Measurements from ENCODE around the gene EDC4.
"Not testable (repeated sequence)": the region's sequence is repeated elsewhere in the genome, so short reads cannot be mapped to it uniquely, and the experiment has no call there.

The EDC4 gene

DNA sequence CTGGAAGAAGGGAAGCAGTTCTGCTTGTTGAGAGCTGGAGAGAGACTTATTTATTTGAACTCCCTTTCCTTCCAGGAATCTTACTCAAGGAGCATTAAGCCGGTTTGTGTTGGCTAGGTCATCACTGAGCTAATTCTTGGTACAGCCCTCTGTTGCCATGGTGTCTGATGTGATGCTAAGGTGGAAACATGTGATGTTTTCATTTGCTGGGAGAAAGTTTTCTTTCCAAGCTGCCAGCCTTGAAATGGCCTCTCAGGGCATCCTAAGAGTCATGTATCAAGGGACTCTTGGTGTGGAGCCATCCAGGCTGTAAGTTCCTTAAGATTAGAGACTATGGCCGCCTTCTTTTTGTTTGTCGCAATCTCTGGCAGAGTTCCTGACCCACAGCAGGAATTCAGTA lies 24.4 kb downstream of the EDC4 start:
- Histone ChIP-seq H3K36me3 (ENCODE audit: control insufficient read depth, low read depth, low read length) (no peaks in the 10 kb centered on the region), H3K9ac (ENCODE audit: low read length) (no peak overlapping the region), H3K27me3 (ENCODE audit: control insufficient read depth, insufficient read depth, low read length) (no peaks in the 10 kb centered on the region), H3K9me3 (ENCODE audit: control insufficient read depth, low read depth, low read length) (no peaks in the 10 kb centered on the region), H3K27ac (ENCODE audit: low read length) (no peak overlapping the region), H3K4me1 (ENCODE audit: control insufficient read depth, low read depth, low read length) (peaks cover 9% of the 10 kb centered on the region), H3K4me3 (ENCODE audit: low read length) (no peak overlapping the region)

- Histone ChIP-seq H3K9me3 (ENCODE audit: control insufficient read depth, low read depth, low read length) (no peaks in the 10 kb centered on the region), H3K9ac (ENCODE audit: low read length) (no peak overlapping the region), H3K27me3 (ENCODE audit: control insufficient read depth, insufficient read depth, low read length) (no peaks in the 10 kb centered on the region), H3K4me1 (ENCODE audit: control insufficient read depth, low read depth, low read length) (no peaks in the 10 kb centered on the region), H3K27ac (ENCODE audit: low read length) (no peak overlapping the region), H3K4me3 (ENCODE audit: low read length) (no peak overlapping the region), H3K36me3 (ENCODE audit: control insufficient read depth, low read depth, low read length) (no peaks in the 10 kb centered on the region)
These were observed 28.9 kb downstream of the EDC4 start for GRCh38 chr16:67901734-67902133.

- Histone ChIP-seq H3K4me1 (ENCODE audit: control insufficient read depth, low read depth, low read length) (no peaks in the 10 kb centered on the region), H3K27me3 (ENCODE audit: control insufficient read depth, insufficient read depth, low read length) (no peaks in the 10 kb centered on the region), H3K27ac (ENCODE audit: low read length) (no peak overlapping the region), H3K36me3 (ENCODE audit: control insufficient read depth, low read depth, low read length) (no peaks in the 10 kb centered on the region), H3K9ac (ENCODE audit: low read length) (no peak overlapping the region), H3K4me3 (ENCODE audit: low read length) (no peak overlapping the region), H3K9me3 (ENCODE audit: control insufficient read depth, low read depth, low read length) (no peaks in the 10 kb centered on the region)
These were observed 30.0 kb downstream of the EDC4 start for GRCh38 chr16:67902831-67903230.

DNA sequence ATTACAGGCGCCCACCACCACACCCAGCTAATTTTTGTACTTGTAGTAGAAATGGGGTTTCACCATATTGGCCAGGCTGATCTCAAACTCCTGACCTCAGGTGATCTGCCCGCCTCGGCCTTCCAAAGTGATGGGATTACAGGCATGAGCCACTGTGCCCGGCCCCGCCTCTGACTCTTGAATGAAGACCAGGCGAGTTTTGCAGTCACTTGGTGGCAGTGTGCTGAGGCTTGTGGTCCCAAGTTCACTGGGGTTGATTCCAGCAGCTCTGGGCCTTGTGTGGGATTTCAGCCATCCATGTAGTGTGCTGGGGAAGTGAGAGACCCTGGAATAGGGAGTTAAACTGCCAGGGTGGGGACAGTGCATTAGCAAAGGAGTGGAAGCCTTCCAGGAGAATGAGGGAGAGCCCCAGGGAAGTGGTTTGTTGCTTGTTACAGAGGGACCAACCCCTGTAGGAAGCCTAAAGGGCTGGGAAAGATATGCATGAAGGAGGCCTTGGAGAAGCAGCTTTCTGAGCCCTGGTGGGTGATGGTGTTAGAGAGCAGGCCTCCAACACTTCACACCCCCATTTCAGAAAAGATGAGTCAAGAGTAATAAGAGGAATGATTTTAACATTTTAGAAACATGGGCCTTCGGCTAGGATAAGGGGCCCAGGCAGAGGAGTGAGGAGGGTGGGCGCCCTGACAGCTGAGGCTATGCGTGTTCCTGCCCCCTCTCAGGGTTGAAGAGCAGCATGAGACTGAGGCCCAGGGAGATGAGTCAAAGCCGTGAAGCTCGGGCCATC lies 34.7 kb downstream of the EDC4 start:
- Histone ChIP-seq H3K4me3 (ENCODE audit: low read length) (no peak overlapping the region), H3K27me3 (ENCODE audit: control insufficient read depth, insufficient read depth, low read length) (no peaks in the 10 kb centered on the region), H3K9me3 (ENCODE audit: control insufficient read depth, low read depth, low read length) (no peaks in the 10 kb centered on the region), H3K9ac (ENCODE audit: low read length) (no peak overlapping the region), H3K27ac (ENCODE audit: low read length) (no peak overlapping the region), H3K36me3 (ENCODE audit: control insufficient read depth, low read depth, low read length) (peaks cover 22% of the 10 kb centered on the region), H3K4me1 (ENCODE audit: control insufficient read depth, low read depth, low read length) (no peaks in the 10 kb centered on the region)

GRCh38 chr16:67909056-67909742 lies 36.3 kb downstream of the EDC4 start:
- H3K27ac ChIP-seq (ENCODE audit: low read length) = no peak overlapping the region
- H3K9ac ChIP-seq (ENCODE audit: low read length) = no peak overlapping the region
- H3K36me3 ChIP-seq (ENCODE audit: control insufficient read depth, low read depth, low read length) = peaks cover 22% of the 10 kb centered on the region

DNA sequence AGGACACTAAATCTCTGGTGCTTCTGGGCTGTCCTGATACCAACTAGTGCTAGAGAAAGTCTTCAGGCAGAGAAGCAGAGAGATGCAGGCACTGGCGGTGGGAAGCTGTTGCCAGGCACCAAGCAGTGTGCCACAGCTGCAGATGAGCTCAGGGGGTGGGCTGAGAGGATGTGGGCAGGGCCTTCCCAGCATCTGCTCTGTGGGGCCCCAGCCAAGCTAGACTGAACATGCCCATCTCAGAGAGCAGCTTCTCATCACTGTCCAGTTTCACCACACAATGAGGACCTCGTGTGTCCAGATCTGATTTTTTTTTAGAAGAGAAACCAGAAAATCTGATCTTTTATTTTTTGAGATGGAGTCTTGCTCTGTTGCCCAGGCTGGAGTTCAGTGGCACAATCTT lies 37.3 kb downstream of the EDC4 start:
- no peak overlapping the region for H3K4me3 ChIP-seq (ENCODE audit: low read length)
- no peaks in the 10 kb centered on the region for H3K9me3 ChIP-seq (ENCODE audit: control insufficient read depth, low read depth, low read length)
- no peak overlapping the region for H3K27ac ChIP-seq (ENCODE audit: low read length)
- H3K9ac ChIP-seq (ENCODE audit: low read length) = no peak overlapping the region
- H3K4me1 ChIP-seq (ENCODE audit: control insufficient read depth, low read depth, low read length) = peaks cover 5% of the 10 kb centered on the region
- no peaks in the 10 kb centered on the region for H3K27me3 ChIP-seq (ENCODE audit: control insufficient read depth, insufficient read depth, low read length)
- peaks cover 22% of the 10 kb centered on the region for H3K36me3 ChIP-seq (ENCODE audit: control insufficient read depth, low read depth, low read length)

More at GRCh38 chr16:67909056-67909742, 36.3 kb downstream of the EDC4 start:
- H3K9me3 ChIP-seq (ENCODE audit: control insufficient read depth, low read depth, low read length) = no peaks in the 10 kb centered on the region
- H3K4me1 ChIP-seq (ENCODE audit: control insufficient read depth, low read depth, low read length) = no peaks in the 10 kb centered on the region
- H3K27me3 ChIP-seq (ENCODE audit: control insufficient read depth, insufficient read depth, low read length) = no peaks in the 10 kb centered on the region
- H3K4me3 ChIP-seq (ENCODE audit: low read length) = no peak overlapping the region

DNA sequence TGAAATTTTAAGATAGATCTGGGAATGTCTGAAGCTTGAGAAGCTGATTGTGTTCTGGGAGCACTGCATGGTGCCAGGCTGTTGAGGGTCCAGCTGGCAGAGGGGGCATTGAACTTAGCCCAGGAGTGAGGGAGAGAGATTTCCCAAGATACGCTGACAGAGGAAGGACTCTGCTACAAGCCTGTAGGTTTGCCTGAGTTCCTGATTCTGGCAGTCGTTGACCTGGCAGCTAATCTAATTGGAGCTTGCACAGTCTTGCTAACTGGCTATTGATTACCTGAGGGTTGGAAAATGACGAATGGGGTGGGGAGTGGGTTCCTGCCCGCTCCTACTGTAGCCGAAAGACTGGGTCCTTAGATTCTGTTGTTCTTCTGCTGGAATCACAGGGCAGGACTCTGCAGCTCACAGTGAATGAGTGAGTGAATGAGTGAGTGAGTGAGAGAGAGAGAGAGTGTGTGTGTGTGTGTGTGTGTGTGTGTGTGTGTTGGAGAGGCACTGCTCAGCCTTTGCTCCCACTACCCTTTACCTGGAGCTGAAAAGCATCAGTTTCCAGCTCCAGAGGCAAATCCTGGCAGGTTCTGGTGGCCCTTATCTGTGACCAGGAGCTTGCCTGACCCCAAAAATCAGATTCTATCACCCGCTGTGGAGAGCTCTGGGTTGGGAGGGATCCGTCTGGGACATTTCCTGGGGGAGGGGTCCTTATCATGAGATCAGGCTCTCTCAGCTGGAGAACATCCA lies 42.1 kb downstream of the EDC4 start:
- H3K4me3 ChIP-seq (ENCODE audit: low read length) = no peak overlapping the region
- no peak overlapping the region for H3K9ac ChIP-seq (ENCODE audit: low read length)
- no peaks in the 10 kb centered on the region for H3K27me3 ChIP-seq (ENCODE audit: control insufficient read depth, insufficient read depth, low read length)
- H3K4me1 ChIP-seq (ENCODE audit: control insufficient read depth, low read depth, low read length) = peaks cover 5% of the 10 kb centered on the region
- H3K27ac ChIP-seq (ENCODE audit: low read length) = no peak overlapping the region
- no peaks in the 10 kb centered on the region for H3K9me3 ChIP-seq (ENCODE audit: control insufficient read depth, low read depth, low read length)
- H3K36me3 ChIP-seq (ENCODE audit: control insufficient read depth, low read depth, low read length) = peaks cover 11% of the 10 kb centered on the region

DNA sequence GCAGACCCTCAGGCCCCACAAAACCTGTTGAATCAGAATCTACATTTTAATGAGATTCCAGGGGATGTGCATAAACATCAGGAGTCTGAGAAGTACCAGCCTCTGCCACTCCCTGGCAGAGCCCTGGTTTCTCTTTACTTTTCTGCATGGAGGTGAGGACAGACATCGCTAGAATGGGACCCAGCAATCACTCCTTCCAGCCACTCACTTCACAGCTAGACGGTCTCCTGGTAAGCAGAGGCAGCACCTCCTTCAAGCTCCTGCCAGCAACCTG lies 42.6 kb downstream of the EDC4 start:
- not testable (repeated sequence) for H3K9ac ChIP-seq (ENCODE audit: low read length)

GRCh38 chr16:67915831-67916723 lies 43.2 kb downstream of the EDC4 start:
- Histone ChIP-seq H3K27me3 (ENCODE audit: control insufficient read depth, insufficient read depth, low read length) (no peaks in the 10 kb centered on the region), H3K9ac (ENCODE audit: low read length) (no peak overlapping the region), H3K4me1 (ENCODE audit: control insufficient read depth, low read depth, low read length) (peaks cover 5% of the 10 kb centered on the region), H3K27ac (ENCODE audit: low read length) (no peak overlapping the region), H3K36me3 (ENCODE audit: control insufficient read depth, low read depth, low read length) (peaks cover 4% of the 10 kb centered on the region), H3K4me3 (ENCODE audit: low read length) (no peak overlapping the region), H3K9me3 (ENCODE audit: control insufficient read depth, low read depth, low read length) (no peaks in the 10 kb centered on the region)

More for the DNA sequence above, 42.6 kb downstream of the EDC4 start:
- not testable (repeated sequence) for H3K27me3 ChIP-seq (ENCODE audit: control insufficient read depth, insufficient read depth, low read length); H3K36me3 ChIP-seq (ENCODE audit: control insufficient read depth, low read depth, low read length); H3K4me3 ChIP-seq (ENCODE audit: low read length); H3K4me1 ChIP-seq (ENCODE audit: control insufficient read depth, low read depth, low read length); H3K27ac ChIP-seq (ENCODE audit: low read length); H3K9me3 ChIP-seq (ENCODE audit: control insufficient read depth, low read depth, low read length)

- peaks cover 5% of the 10 kb centered on the region for H3K4me1 ChIP-seq (ENCODE audit: control insufficient read depth, low read depth, low read length)
- no peaks in the 10 kb centered on the region for H3K27me3 ChIP-seq (ENCODE audit: control insufficient read depth, insufficient read depth, low read length)
- no peak overlapping the region for H3K4me3 ChIP-seq (ENCODE audit: low read length)
- no peaks in the 10 kb centered on the region for H3K9me3 ChIP-seq (ENCODE audit: control insufficient read depth, low read depth, low read length)
- no peak overlapping the region for H3K27ac ChIP-seq (ENCODE audit: low read length)
- H3K36me3 ChIP-seq (ENCODE audit: control insufficient read depth, low read depth, low read length) = no peaks in the 10 kb centered on the region
- no peak overlapping the region for H3K9ac ChIP-seq (ENCODE audit: low read length)
These were observed 44.4 kb downstream of the EDC4 start for GRCh38 chr16:67917140-67917851.

DNA sequence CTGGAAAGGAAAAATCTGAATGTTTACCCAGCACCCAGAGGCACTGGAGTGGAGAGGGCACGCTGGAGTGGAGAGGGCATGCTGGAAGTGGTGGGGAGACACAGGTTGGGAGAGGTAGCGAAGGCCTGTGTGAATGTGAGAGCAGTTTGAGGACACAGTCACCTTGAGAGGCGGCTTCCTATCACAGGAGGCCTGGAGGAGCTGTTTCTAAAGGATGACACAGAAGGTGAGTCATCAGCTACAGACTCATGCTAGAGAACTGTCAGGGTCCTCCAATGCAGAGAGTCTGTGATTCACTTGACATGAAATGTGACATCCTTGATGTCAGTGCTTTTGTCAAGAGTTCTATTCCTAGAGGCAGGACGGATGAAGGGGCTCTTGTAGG lies 45.0 kb downstream of the EDC4 start:
- Histone ChIP-seq H3K4me3 (ENCODE audit: low read length) (no peak overlapping the region), H3K9ac (ENCODE audit: low read length) (no peak overlapping the region), H3K27ac (ENCODE audit: low read length) (no peak overlapping the region), H3K36me3 (ENCODE audit: control insufficient read depth, low read depth, low read length) (no peaks in the 10 kb centered on the region), H3K4me1 (ENCODE audit: control insufficient read depth, low read depth, low read length) (peaks cover 5% of the 10 kb centered on the region), H3K9me3 (ENCODE audit: control insufficient read depth, low read depth, low read length) (no peaks in the 10 kb centered on the region), H3K27me3 (ENCODE audit: control insufficient read depth, insufficient read depth, low read length) (no peaks in the 10 kb centered on the region)

Data from iPS-18a (cell line).